ENCODE results near the gene HOXD12.

Gene HOXD12

DNA sequence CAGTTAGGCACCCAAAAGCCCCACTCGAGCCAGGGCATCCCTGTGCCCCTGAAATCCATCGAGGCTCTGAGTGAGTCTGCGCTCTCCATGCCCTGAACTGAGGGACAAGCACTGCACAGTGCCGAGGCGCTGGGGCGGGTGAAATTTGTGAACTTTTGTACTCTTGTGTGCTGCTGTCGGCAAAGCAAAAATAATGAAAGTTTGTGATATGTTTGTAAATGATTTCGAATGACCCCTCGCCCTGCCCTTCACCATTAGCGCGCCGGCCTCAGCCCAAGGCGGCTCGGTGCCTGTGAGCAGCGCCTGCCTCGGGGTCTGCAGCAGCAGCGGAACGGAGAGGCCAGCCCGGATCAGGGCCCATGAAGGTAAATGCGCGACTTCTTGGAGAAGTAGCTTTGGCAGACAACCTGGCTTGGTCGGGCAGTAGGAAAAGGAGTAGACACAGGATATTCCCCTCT, 49.9 kb downstream of the HOXD12 start:
- DNase-seq (ENCODE audit: low spot score): no peak

DNA sequence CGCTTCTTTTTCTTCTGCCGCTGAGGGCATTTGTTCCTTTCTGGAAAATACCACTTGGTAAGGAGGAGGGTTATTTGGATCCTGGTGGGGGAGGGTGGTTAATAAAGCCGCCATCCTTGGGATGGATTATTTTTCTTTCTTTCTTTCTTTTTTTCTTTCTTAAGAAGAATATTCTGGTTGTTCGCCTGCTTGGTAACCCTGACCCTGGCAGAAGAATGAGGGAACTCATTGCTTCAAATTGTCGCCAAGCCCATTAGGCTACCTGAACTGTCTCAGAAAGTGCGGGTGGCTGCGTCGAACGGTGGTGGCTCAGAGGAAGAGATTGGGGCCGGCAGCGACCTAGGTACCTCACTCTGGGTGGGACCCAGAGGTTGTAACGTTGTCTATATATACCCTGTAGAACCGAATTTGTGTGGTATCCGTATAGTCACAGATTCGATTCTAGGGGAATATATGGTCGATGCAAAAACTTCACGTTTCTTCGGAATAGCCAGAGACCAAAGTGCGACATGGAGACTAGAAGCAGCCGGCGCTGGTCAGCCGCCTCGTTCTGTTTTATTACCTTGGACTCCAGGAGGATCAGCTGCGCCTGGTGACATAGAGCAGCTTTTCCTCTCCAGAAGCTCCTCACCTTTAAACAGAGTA, 50.5 kb downstream of the HOXD12 start:
- no peak for DNase-seq (ENCODE audit: low spot score)

DNA sequence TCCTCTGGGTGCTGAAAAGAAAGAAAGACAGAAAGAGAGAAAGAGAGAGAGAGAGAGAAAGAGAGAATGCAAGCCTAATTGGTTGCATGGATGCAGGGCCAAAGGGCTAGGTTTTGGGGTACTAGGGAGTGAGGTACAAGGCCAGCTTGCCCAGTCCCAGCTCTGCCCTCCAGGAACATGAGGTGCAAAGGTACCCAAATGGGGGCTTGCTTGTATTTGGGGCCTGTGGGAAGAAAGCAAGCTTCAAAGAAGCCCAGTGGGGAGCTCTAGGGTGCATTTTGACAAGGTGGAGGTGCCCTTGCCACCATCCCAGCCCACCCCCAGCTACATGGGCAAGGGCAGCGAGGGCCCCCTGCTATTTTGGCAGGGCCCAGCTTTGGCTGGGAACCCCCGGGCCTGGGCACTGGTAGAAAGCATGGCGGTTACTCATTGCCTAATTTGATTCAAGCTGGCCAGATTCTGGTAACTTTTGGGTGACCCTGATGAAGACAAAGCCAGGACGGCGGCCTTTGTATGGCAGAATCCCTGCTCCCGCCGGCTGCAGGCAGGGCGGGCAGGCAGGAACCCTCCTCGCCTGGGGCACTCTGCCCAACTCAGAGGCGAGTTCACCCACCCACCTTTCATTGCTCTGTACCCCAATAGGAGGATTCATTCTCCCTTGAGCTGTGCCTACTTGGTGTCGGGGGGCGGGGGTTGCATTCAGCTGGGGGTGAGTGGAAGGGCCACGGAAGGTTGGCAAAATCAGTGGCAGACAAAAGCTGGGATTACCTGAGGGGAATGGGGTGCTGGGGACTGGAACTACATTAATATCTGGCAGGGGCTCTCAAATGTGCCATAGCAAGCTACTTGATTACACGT, 51.2 kb downstream of the HOXD12 start:
- DNase-seq (ENCODE audit: low spot score): no peak

DNA sequence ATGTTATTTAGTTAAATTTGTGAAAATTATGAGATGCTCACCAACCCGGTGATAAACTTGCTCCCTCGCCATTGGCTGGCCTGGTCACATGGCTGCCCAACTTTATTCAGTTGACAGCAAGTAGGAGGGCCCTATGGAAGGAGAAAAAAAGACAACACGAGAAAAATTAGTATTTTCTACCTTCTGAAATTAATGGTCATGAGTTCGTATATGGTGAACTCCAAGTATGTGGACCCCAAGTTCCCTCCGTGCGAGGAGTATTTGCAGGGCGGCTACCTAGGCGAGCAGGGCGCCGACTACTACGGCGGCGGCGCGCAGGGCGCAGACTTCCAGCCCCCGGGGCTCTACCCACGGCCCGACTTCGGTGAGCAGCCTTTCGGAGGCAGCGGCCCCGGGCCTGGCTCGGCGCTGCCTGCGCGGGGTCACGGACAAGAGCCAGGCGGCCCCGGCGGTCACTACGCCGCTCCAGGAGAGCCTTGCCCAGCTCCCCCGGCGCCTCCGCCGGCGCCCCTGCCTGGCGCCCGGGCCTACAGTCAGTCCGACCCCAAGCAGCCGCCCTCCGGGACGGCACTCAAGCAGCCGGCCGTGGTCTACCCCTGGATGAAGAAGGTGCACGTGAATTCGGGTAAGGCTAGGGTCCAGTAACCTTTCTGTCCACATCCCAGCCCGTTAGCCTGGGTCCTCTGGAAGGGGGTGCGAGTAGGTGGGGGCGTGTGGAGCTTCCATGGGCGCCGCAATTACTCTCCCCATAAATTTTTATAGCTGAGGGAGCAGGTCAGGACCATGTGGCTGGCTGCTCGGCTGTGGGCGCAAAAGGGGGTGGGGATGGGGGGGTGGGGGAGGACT, 52.1 kb downstream of the HOXD12 start, which contains the start of gene HOXD4:
Gene HOXD4, plus strand, starts transcription at position 109 of the 846 bp plus-strand sequence. Its CDS starts 84 bp downstream, at position 193.
- no peak for DNase-seq (ENCODE audit: low spot score)

Measured in D341Med (cell line).